Esophagus muscularis mucosa (tissue), 3 donors: ENCODE results near the gene MDC1.

Experiments
- POLR2A ChIP-seq: fragments of 450-650 bp; IDR thresholded peaks from one replicate; pipeline ENCODE4 v1.6.1; 2017; ENCODE audit warnings: antibody characterized with exemption, moderate library complexity, mild to moderate bottlenecking, low read depth
- TF ChIP-seq, protein P1 (sequence below), 3 experiments: fragments of 200-600 bp in 2 of 3; fragments of 450-650 bp in 1 of 3; sonication (generic) in 2 of 3; IDR thresholded peaks; one replicate each; pipeline ENCODE4 v1.5.1; 2017 to 2019; ENCODE audit warnings: antibody characterized with exemption in 3 of 3, mild to moderate bottlenecking in 2 of 3, moderate library complexity in 1 of 3

DNA sequence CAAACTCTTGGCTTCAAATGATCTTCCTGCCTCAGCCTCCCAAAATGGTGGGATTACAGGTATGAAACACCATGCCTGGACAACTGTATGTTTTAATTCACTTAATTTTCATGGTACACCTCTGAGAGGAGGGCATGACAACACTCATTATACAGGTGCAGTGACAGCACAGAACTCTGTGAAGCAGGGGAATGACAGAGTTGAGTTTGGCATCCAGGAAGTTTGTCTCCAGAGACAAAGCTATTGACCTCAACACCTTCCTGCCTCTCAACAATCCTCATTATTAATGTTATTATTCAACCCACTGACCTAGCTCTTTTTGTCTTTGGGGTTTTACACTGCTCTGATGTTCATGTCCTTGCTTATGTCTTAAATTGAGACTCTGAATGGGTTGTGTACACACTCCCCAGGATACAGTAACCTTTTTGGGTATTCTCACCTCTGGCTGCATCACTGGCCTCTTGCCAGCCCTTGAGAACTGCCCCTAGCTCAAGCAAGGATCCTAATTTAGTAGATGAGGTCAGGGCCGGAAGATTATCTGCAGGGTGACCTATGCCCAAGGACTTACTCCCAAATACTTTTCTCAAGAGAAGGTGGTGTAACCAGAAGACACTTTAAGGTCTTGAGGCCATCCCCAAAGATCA, 40.3 kb upstream of the MDC1 start:
- no peak for TF ChIP-seq POLR2A
- TF ChIP-seq, protein P1, sequence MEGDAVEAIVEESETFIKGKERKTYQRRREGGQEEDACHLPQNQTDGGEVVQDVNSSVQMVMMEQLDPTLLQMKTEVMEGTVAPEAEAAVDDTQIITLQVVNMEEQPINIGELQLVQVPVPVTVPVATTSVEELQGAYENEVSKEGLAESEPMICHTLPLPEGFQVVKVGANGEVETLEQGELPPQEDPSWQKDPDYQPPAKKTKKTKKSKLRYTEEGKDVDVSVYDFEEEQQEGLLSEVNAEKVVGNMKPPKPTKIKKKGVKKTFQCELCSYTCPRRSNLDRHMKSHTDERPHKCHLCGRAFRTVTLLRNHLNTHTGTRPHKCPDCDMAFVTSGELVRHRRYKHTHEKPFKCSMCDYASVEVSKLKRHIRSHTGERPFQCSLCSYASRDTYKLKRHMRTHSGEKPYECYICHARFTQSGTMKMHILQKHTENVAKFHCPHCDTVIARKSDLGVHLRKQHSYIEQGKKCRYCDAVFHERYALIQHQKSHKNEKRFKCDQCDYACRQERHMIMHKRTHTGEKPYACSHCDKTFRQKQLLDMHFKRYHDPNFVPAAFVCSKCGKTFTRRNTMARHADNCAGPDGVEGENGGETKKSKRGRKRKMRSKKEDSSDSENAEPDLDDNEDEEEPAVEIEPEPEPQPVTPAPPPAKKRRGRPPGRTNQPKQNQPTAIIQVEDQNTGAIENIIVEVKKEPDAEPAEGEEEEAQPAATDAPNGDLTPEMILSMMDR (IDR thresholded peaks at IDR 0.05) = no peak
